Retinal pigment epithelial cell (primary cell): ENCODE results near the gene DNAH10.

ENCODE experiments used
- DNase-seq: peaks from one replicate; pipeline ENCODE4 v3.0.0-alpha.2; 2010; ENCODE audit warnings: low read depth
- H3K4me3 ChIP-seq: 2 replicates; pipeline ENCODE4 v1.5.1; 2011; ENCODE audit warnings: mild to moderate bottlenecking, low read length, control low read depth, moderate library complexity
- TF ChIP-seq, protein P1 (sequence below): conservative IDR thresholded peaks from 2 replicates; pipeline ENCODE4 v1.5.1; 2011; ENCODE audit warnings: low read depth, low read length, control low read depth, inconsistent platforms

The DNAH10 gene

DNA sequence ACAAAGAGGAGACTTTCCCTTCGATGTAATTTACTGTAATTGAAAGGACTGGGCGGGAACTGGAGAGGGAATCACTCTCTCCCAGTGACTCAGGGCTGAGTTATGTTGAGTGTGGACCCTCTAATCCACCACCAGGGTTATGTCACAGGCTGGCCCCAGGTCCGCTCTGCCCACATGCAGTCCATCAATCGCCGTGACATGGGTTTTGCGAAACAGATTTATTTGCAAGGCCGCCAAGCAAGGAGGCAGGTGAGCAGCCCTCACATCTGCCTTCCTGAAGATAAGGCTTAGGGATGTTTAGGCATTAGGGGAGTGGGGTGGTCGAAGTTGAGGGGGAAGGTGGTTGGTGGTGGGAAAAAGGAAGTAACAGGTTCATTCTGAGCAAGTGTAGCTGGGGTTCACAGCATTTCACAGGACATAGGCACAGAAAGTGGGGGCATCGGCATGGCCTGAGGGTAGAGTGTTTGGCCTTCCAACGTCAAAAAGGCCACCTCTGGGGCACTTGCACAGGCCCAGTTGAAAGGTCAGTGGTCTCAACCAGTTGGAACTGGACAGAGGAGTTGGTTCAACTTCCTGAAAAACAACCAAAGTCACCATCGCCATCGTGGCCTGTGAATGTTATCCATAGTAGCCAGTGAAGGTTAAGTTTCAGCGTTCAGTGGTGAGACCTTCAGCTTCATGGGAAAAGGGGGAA lies 66.9 kb downstream of the DNAH10 start:
- DNase-seq = no peak
- TF ChIP-seq, protein P1, sequence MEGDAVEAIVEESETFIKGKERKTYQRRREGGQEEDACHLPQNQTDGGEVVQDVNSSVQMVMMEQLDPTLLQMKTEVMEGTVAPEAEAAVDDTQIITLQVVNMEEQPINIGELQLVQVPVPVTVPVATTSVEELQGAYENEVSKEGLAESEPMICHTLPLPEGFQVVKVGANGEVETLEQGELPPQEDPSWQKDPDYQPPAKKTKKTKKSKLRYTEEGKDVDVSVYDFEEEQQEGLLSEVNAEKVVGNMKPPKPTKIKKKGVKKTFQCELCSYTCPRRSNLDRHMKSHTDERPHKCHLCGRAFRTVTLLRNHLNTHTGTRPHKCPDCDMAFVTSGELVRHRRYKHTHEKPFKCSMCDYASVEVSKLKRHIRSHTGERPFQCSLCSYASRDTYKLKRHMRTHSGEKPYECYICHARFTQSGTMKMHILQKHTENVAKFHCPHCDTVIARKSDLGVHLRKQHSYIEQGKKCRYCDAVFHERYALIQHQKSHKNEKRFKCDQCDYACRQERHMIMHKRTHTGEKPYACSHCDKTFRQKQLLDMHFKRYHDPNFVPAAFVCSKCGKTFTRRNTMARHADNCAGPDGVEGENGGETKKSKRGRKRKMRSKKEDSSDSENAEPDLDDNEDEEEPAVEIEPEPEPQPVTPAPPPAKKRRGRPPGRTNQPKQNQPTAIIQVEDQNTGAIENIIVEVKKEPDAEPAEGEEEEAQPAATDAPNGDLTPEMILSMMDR = no peak

DNA sequence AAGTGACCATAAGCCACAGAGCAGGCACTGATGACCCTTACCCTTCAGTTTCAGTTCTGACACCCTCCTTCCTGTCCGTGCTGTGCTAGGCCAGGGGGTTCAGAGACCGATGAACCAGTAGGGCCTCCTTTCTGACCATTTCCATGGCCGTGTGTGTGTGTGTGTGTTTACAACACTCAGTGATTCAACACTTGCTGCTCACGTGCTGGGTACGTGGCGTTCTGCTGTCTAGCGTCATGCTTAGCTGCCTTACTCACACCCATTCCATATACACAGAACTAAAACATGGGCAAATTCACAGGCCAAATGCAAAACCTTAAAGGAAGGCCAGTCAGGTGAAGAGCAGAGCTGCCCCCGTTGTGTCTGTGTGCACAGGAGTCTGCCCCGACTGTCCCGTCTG lies 67.5 kb downstream of the DNAH10 start:
- no peak for DNase-seq
- no peak overlapping the region for H3K4me3 ChIP-seq
- TF ChIP-seq, protein P1 = no peak

More for the DNA sequence above, 66.9 kb downstream of the DNAH10 start:
- no peak overlapping the region for H3K4me3 ChIP-seq

DNA sequence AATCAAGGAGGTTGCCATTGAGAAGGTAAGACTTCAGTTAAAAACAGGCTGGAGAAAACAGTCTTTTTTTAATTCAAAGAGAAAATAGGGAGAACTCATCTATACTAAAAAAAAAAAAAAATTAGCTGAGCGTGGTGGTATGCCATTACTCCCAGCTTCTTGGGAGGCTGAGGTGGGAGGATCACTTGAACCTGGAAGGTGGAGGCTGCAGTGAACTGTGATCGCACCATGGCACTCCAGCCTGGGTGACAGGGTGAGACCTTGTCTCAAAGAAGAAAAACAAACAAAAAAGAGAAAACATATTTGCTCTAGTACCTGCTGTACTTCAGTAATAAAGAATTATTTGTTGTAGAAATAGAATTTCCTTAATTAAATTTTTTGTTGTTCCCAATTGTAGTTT lies 68.6 kb downstream of the DNAH10 start:
- no peak overlapping the region for H3K4me3 ChIP-seq
- no peak for DNase-seq
- TF ChIP-seq, protein P1 = no peak

DNA sequence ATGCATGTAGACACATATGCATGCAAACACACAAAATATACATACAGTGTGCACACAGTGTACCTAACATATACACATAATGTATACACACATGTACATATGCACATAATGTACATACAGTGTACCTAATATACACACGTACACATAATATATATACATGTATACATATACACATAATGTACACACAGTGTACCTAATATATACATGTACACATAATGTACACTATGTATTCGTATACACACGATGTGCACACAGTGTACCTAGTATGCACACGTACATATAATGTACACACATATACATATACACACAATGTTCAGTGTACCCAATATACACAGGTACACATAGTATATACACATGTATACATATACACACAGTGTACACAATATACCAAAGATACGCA lies 70.0 kb downstream of the DNAH10 start:
- TF ChIP-seq, protein P1 = no peak
- no peak for DNase-seq
- no peak overlapping the region for H3K4me3 ChIP-seq

DNA sequence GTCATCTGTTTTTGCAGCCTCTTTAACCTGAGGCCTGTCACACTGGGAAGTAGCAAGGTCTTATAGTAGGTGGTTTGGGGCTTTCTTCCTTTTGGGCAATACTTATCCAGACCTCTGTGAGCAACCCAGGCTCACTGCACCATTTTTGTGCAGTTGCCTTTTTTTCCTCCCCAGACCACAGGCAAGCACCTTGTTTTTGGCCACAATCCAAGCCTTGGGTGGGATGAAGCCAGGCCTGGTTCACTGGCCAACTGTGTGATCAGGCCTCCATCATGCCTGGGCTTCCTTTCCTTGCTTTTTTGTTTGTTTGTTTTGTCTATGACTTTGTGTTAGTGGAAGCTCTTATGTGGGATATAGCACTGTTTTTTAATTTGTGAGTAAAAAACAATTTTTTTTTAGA lies 71.7 kb downstream of the DNAH10 start:
- no peak overlapping the region for H3K4me3 ChIP-seq
- DNase-seq = no peak
- TF ChIP-seq, protein P1 = no peak

DNA sequence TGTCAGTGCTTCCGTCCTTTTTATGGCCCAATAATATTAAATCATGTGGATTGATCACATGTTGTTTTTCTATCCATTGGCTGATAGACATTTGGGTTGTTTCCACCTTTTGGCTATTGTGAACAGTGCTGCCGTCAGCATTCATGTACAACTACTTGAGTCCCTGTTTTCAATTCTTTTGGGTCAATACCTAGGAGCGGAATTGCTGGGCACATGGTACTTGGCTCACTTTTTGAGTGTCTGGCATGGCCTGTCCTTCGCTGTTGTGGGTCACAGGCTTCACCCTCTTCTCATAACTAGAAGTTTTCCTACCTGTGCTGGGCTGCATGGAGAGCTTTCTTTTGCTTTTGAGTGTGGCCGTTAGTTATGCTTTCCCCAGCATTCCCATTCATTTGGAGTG lies 72.7 kb downstream of the DNAH10 start:
- H3K4me3 ChIP-seq = no peak overlapping the region
- no peak for DNase-seq
- TF ChIP-seq, protein P1 = no peak

DNA sequence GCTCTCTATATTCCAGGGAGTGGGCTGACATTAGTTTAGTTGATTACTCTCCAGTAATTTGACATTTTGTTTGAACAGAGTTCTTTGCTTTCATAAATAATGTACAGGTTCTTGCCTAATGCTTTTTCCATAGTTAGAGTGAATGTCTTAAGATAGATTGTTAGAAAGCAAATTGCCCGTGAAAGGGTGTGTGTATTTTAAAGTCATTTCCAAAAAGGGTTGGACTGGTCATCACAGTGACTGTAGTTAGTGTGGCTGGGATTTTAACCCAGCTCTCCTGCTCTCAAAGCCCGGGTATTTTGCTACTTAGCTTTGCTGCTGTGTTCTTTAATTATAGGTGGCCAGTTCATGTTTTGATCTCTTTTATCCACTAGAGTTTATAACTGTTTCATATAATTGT lies 74.2 kb downstream of the DNAH10 start:
- TF ChIP-seq, protein P1 = no peak
- DNase-seq = no peak
- H3K4me3 ChIP-seq = no peak overlapping the region
